ENCODE data around the gene MTHFSD.

MTHFSD gene

DNA sequence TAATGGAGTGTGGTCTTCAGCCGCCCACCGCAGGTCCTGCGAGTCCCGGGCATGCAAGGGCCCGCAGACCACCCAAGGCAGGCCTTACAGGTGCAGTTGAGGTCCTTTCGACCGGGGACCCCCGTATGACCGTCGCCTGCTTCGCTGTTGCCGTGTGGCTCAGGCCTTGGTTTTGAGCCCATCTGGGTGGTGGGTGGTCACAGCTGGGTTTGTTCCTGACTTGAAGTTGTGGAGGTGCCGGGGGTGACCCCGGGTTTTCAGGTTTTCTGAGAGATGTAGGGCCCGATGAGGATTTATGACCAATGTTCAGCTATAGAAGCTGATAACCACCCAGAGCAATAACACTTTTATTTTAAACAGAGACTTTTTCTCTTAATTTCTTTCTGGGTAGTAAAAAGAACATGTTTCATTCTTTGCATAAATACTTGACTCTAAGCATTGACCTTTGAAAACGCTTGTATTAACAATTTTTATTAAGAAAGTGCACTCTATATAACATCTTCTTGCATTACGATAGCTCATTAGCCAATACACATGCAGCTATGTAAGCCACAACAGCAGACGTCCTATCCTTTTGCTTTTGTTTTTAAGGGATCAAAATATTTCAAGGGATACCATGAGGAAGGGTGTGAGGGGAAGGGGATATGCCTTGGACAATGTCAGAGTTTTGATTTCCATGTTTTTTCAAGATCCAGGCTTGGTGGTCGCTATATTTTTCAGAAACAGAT lies 25.2 kb upstream of the MTHFSD start:
- TF ChIP-seq, protein P1, sequence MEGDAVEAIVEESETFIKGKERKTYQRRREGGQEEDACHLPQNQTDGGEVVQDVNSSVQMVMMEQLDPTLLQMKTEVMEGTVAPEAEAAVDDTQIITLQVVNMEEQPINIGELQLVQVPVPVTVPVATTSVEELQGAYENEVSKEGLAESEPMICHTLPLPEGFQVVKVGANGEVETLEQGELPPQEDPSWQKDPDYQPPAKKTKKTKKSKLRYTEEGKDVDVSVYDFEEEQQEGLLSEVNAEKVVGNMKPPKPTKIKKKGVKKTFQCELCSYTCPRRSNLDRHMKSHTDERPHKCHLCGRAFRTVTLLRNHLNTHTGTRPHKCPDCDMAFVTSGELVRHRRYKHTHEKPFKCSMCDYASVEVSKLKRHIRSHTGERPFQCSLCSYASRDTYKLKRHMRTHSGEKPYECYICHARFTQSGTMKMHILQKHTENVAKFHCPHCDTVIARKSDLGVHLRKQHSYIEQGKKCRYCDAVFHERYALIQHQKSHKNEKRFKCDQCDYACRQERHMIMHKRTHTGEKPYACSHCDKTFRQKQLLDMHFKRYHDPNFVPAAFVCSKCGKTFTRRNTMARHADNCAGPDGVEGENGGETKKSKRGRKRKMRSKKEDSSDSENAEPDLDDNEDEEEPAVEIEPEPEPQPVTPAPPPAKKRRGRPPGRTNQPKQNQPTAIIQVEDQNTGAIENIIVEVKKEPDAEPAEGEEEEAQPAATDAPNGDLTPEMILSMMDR (IDR thresholded peaks at IDR 0.05) = no peak
- TF ChIP-seq ZFX (IDR thresholded peaks at IDR 0.05; ENCODE audit: borderline replicate concordance) = no peak
- no peak overlapping the region for H3K27ac ChIP-seq

DNA sequence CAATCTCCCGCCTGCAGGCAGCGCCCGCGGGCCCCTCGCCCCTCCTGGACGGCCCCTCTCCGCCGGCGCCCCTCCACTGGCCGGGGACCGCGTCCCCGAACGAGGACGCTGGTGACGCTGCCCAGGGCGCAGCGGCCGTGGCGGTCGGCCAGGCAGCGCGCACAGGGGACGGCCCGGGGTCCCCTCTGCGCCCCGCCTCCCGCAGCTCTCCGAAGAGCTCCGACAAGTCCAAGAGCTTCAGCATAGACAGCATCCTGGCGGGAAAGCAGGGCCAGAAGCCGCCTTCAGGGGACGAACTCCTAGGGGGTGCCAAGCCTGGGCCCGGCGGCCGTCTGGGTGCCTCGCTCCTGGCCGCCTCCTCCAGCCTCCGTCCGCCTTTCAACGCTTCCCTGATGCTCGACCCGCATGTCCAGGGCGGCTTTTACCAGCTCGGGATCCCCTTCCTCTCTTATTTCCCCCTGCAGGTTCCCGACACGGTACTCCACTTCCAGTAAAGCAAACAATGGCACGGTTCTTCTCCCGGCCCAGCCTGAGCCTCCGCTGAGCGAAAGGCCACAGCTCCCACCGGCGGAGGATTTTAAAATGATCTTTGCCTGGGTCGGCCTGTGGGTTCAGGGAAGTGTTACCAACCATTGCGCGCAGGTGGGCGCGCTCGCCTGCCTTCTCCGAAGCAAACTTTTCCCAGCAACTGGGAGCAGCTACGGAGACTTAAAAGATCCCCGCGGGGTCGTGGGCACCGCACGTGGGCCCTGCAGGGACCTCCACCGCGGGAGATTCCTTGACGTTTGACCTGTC lies 24.4 kb upstream of the MTHFSD start:
- H3K27ac ChIP-seq = no peak overlapping the region
- no peak for TF ChIP-seq ZFX (IDR thresholded peaks at IDR 0.05; ENCODE audit: borderline replicate concordance)
- TF ChIP-seq, protein P1 (IDR thresholded peaks at IDR 0.05) = no peak

DNA sequence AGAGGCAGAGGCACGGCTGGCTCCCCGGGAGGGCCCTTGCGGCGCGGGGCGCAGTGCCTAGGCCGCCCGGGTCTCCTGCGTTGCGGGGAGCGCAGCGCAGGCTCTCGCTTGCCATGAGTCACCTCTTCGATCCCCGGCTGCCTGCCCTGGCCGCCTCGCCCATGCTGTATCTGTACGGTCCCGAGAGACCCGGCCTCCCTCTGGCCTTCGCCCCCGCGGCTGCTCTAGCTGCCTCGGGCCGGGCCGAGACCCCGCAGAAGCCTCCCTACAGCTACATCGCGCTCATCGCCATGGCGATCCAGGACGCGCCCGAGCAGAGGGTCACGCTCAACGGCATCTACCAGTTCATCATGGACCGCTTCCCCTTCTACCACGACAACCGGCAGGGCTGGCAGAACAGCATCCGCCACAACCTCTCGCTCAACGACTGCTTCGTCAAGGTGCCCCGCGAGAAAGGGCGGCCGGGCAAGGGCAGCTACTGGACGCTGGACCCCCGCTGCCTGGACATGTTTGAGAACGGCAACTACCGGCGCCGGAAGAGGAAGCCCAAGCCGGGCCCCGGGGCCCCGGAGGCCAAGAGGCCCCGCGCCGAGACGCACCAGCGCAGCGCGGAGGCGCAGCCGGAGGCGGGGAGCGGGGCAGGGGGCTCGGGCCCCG lies 23.7 kb upstream of the MTHFSD start:
- no peak overlapping the region for H3K27ac ChIP-seq
- TF ChIP-seq, protein P1 (IDR thresholded peaks at IDR 0.05) = no peak
- TF ChIP-seq ZFX (IDR thresholded peaks at IDR 0.05; ENCODE audit: borderline replicate concordance) = no peak

DNA sequence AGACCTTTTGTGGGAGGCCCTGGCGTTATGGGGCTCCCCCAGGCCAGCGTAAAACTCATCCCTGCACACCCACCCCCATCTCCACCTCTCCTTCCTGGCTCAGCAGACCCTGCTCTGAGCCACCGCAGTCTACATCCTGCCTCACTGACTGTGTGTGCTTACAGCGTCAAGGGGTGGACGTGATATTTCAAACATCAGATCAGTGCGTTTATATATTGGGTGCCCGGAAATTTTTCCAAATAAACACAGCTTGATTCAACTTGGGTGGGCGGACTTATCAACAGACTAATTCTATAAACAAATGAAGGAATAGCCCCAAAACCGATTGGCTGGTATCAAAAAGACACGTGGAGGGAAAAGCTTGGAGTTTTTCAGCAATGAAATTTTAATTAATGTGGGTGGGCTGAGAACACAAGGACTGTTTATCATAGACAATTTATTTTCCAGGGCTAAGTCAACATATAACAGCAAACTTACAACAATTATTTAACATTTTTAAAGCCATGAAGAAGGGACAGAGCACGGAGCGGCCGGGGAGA lies 23.1 kb upstream of the MTHFSD start, which contains the start of gene FOXL1:
FOXL1 (plus strand) TSS at position 489 of the 539 bp plus-strand sequence. CDS start 175 bp downstream, outside the sequence.
- H3K27ac ChIP-seq = no peak within 1 kb of the TSS
- no peak for TF ChIP-seq ZFX (IDR thresholded peaks at IDR 0.05; ENCODE audit: borderline replicate concordance)
- TF ChIP-seq, protein P1 (IDR thresholded peaks at IDR 0.05) = no peak

DNA sequence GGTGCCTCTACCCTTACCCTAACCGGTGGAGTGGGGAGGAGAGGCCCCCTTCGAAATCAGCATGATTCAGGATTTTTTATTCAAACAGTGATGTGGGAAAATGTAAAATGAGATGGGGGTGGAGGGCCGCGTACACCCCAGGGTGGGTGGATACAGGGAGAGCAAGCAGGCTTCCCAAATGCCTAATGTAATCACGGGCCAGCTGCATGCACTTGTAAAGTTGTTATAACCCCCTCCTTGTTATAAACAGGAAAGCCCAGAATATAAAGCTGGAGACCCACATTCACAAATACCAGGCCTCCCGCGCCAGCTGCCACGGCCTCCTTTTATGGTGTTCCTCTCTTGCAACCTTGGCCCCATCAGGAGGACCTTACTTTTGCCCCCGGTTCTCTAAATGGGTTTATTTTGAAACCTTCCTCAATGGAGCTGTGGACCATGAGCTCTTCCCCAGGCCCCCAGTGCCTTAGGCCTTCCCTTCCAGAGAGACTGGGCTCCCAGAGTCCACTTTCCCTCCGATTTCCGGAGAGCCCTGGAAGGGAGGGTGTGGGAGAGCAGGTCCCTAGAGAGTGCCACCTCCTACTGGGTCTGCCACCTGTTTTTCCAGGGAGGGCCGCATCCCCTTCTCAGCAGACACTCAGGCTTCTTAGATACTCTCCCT lies 22.4 kb upstream of the MTHFSD start:
- TF ChIP-seq, protein P1 (IDR thresholded peaks at IDR 0.05) = no peak
- TF ChIP-seq ZFX (IDR thresholded peaks at IDR 0.05; ENCODE audit: borderline replicate concordance) = no peak
- no peak overlapping the region for H3K27ac ChIP-seq

DNA sequence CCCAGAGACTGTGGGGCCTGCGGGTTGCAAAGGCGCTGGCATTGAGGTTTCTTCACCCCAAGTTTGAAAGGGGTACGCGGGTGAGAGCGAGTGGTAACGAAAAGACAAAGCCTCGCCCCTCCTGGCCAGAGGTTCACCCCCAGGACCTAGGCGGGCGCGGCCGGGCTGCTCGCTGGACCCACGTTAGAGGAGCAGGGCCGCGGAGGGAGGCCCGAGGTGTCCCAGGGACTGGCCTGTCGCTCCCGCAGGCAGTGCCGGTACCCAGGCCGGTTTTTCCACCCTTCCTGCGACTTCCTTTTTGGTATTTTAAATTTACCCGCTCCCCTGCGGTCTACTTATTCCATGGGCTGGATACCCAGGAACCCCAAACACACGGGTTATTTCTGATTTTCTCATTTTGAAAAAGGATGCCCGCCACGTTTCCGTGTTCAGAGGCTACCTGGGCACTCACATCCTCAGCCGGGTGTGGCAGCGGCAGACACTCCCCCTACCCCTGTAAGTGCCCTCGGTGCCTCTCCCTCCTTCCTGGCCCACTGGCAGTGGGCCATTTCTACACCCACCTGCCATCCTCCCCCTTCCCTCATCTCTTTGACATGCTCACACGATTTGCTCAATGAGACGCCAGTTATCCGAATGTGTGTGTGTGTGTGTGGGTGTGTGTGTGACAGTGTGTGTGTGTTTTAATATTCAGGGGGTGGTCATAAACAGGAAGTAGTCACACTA lies 21.7 kb upstream of the MTHFSD start:
- no peak for TF ChIP-seq ZFX (IDR thresholded peaks at IDR 0.05; ENCODE audit: borderline replicate concordance)
- TF ChIP-seq, protein P1 (IDR thresholded peaks at IDR 0.05) = no peak
- H3K27ac ChIP-seq = no peak overlapping the region

Measured in 22Rv1 (cell line).